ENCODE data around the gene NECAB3. TPM values are rescaled to one million over a fixed set of nuclear protein-coding genes. Genes with fewer than 3 reads are reported as not detected.

The NECAB3 gene, protein sequence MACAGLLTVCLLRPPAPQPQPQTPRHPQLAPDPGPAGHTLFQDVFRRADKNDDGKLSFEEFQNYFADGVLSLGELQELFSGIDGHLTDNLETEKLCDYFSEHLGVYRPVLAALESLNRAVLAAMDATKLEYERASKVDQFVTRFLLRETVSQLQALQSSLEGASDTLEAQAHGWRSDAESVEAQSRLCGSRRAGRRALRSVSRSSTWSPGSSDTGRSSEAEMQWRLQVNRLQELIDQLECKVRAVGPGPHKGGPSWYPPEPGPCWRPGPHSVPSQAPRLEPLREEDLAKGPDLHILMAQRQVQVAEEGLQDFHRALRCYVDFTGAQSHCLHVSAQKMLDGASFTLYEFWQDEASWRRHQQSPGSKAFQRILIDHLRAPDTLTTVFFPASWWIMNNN
- total RNA-seq (10 to 100 TPM; 23.3 to 23.4 TPM), polyA plus RNA-seq (1 to 10 TPM; 2.0 to 2.5 TPM)

DNA sequence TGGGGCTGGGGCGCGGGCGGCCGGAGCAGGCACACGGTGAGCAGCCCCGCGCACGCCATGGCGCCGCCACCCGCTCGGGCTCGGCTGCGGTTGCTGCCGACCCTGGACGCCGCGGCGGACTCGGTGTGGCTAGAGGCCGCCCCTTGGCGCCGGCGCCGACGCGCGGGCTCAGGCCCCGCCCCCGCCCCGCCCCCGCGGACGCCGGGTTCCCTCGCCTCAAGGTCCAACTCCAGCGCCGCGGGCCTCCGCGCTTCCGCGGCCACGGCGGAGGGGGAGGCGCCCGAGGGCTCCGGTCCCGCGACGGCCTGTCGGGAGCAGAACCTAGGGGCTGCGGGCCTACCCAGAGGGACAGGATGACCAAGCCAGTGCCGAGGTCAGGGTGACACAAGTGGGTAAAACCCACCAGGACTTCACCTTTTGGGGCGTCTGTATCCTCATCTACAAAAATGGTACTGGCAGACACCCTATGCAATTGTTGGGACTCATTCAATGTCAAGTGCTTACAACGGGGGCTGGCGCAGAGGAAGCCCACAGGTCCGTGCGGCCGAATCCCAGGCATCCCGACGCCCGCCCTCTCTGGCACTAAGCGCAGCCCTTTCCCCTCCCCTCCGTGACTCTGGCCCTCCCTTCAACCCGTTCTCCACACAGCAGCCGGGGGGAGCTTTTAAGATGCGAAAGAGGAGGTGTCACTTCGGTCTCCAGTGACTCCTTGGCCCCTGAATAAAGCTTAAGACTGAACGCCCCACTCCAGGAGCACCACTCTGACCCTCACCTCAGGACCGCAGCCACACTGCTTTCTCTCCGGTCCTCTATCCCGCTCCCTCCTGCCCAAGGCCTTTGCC, at the start of gene NECAB3:
NECAB3 (minus strand) TSS at position 135 of the 842 bp plus-strand sequence; CDS start at position 59, 76 bp downstream.
- no peaks in the 10 kb centered on the region for H3K9me3 ChIP-seq (ENCODE audit: control insufficient read depth in 1 of 2, low read length in 2 of 2)
- Mint-ChIP-seq H3K9me3 (no peaks in the 10 kb centered on the region), H3K27me3 (no peaks in the 10 kb centered on the region), H3K36me3 (no peaks in the 10 kb centered on the region), H3K27ac (peak within 1 kb of the TSS; percentile 61 to 90 (median 78)), H3K4me3 (peak within 1 kb of the TSS; percentile 86 to 91 (median 89)), H3K4me1 (peaks cover 24 to 67% (median 41%) of the 10 kb centered on the region in 4 donors)
- intact Hi-C loops (cut with micrococcal nuclease) = no loop called here
- peak within 1 kb of the TSS; percentile 43 for H3K27ac ChIP-seq (ENCODE audit: low read depth, low read length)
- CTCF ChIA-PET (ENCODE audit: partially characterized antibody) = no interaction called here
- H3K4me1 ChIP-seq (ENCODE audit: insufficient read depth, low read length) = peaks cover 46% of the 10 kb centered on the region
- H3K27me3 ChIP-seq (ENCODE audit: insufficient read depth, low read length) = no peaks in the 10 kb centered on the region
- no peaks in the 10 kb centered on the region for H3K36me3 ChIP-seq (ENCODE audit: insufficient read depth, low read length)
- DNase-seq = peak; percentile 38 to 61 (median 44)
- peak within 1 kb of the TSS; percentile 22 to 49 for H3K4me3 ChIP-seq (ENCODE audit: low read length in 2 of 2)
- POLR2A ChIA-PET (ENCODE audit: partially characterized antibody) = interaction anchor here (0.9 to 3.4 kb wide), 4 partner anchors 8 to 231 kb away, joined by 3 to 25 read pairs (median 5); partner anchors contain the start of genes ACTL10, PXMP4 and SNTA1

DNA sequence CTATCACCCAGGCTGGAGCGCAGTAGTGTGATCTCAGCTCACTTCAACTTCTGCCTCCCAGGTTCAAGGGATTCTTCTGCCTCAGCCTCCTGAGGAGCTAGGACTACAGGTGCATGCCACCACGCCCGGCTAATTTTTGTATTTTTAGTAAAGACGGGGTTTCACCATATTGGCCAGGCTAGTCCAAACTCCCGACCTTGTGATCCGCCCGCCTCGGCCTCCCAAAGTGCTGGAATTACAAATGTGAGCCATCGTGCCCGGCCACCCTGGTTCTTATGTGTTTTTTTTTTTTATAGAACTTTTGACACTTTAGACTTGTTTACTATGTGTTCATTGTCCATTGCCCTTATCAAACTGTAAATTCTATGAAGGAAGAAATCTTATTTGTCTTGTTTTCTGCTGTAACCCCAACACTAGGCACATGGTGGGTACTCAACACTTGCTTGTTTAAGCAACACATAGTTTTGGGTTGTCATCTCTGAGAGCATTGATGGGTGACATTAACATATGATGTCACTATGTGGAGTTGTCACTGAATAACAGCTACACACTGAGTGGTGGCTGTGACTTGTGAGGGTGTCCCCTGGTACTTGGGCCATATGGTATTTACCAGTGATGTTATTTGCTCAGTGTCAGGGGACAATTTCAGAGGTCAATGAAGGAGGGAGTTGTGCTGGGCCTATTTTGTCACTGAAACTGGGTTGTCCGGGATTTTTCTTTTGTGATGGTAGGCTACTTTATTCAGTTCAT, 47.3 kb upstream of the NECAB3 start:
- Mint-ChIP-seq H3K4me1 (peaks cover 15 to 36% (median 20%) of the 10 kb centered on the region in 4 donors), H3K27me3 (no peaks in the 10 kb centered on the region), H3K27ac (peak overlapping the region in 2 of 7 donors; percentile 58 to 95), H3K4me3 (peak overlapping the region in 5 of 8 donors; percentile 35 to 97 (median 88)), H3K9me3 (peaks cover 0 to 8% (median 0%) of the 10 kb centered on the region in 8 donors), H3K36me3 (peaks cover 0 to 6% of the 10 kb centered on the region in 2 donors)
- Histone ChIP-seq H3K9me3 (ENCODE audit: control insufficient read depth in 1 of 2, low read length in 2 of 2) (no peaks in the 10 kb centered on the region), H3K27me3 (ENCODE audit: insufficient read depth, low read length) (no peaks in the 10 kb centered on the region), H3K4me1 (ENCODE audit: insufficient read depth, low read length) (peaks cover 15% of the 10 kb centered on the region), H3K36me3 (ENCODE audit: insufficient read depth, low read length) (no peaks in the 10 kb centered on the region), H3K4me3 (ENCODE audit: low read length in 2 of 2) (no peak overlapping the region), H3K27ac (ENCODE audit: low read depth, low read length) (no peak overlapping the region)
- intact Hi-C loops (cut with micrococcal nuclease) = no loop called here
- ChIA-PET POLR2A (ENCODE audit: partially characterized antibody) (interaction anchor here (2.3 to 3.2 kb wide), 4 partner anchors 11 to 232 kb away, joined by 13 to 55 read pairs (median 20); partner anchors contain the start of genes CBFA2T2 and ZNF341), CTCF (ENCODE audit: partially characterized antibody) (interaction anchor here (0.6 to 1.8 kb wide), 3 partner anchors 55 to 320 kb away, joined by 3 to 4 read pairs (median 3); partner anchors contain the start of genes ACTL10 and CDK5RAP1)
- DNase-seq = no peak

DNA sequence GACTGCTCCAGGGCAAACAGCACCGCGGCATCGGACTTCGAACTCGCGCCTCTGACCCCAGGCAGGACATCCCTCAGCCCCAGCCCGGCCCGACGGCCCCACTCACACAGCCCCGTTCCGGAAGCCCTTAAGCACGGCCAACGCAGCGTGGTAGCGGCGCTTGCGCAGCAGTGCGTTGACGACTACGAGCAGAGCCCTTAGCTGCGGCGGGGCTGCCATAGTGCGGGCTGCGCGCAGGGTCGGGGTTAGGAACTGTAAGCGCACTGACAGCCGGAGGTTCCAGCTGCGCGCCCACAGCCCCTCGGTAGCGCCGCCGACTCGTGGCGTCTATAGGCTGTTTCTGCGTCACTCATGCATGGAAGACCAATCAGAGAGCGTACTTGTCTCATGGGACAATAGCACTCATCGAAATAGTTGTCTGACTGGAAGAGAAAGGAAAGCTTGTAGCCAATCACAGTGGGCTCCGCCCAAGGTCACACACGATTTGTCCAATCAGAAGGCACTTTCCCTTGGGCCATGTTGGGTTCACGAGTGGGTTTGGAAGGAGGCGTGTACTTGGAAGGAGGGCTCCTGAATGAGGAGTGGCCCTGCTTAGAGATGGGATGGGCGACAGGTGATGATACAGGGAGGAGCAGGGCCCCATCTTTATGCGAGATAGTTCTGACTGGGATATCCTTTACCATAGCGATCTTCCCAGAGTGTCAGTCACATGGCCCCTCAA, 45.9 kb upstream of the NECAB3 start, which contains the start of gene PXMP4:
PXMP4 (minus strand) TSS at position 322 of the 721 bp plus-strand sequence; CDS start at position 219, 103 bp downstream.
- Histone ChIP-seq H3K9me3 (ENCODE audit: control insufficient read depth in 1 of 2, low read length in 2 of 2) (no peaks in the 10 kb centered on the region), H3K36me3 (ENCODE audit: insufficient read depth, low read length) (no peaks in the 10 kb centered on the region), H3K4me1 (ENCODE audit: insufficient read depth, low read length) (peaks cover 15% of the 10 kb centered on the region), H3K27me3 (ENCODE audit: insufficient read depth, low read length) (no peaks in the 10 kb centered on the region), H3K27ac (ENCODE audit: low read depth, low read length) (peak within 1 kb of the TSS; percentile 67), H3K4me3 (ENCODE audit: low read length in 2 of 2) (peak within 1 kb of the TSS; percentile 25 to 88)
- Mint-ChIP-seq H3K4me1 (peaks cover 18 to 40% (median 23%) of the 10 kb centered on the region in 4 donors), H3K27me3 (no peaks in the 10 kb centered on the region), H3K27ac (peak within 1 kb of the TSS; percentile 81 to 98 (median 92)), H3K9me3 (peaks cover 0 to 8% (median 0%) of the 10 kb centered on the region in 8 donors), H3K36me3 (peaks cover 0 to 12% of the 10 kb centered on the region in 2 donors), H3K4me3 (peak within 1 kb of the TSS; percentile 86 to 97 (median 90))
- peak; percentile 90 to 96 (median 94) for DNase-seq
- ChIA-PET POLR2A (ENCODE audit: partially characterized antibody) (interaction anchor here (0.6 to 3.2 kb wide), 24 partner anchors 10 to 392 kb away, joined by 3 to 55 read pairs (median 4); partner anchors contain the start of genes ACTL10, CBFA2T2, E2F1 and EIF2S2), CTCF (ENCODE audit: partially characterized antibody) (interaction anchor here (1.0 to 1.9 kb wide), 4 partner anchors 12 to 230 kb away, joined by 3 to 9 read pairs (median 4); partner anchors contain the start of genes ACTL10, CBFA2T2 and ZNF341)
- intact Hi-C loops (cut with micrococcal nuclease) = loop anchor here (1.0 kb wide), 4 partner anchors 12 to 231 kb away; partner anchors contain the start of genes CHMP4B and E2F1

DNA sequence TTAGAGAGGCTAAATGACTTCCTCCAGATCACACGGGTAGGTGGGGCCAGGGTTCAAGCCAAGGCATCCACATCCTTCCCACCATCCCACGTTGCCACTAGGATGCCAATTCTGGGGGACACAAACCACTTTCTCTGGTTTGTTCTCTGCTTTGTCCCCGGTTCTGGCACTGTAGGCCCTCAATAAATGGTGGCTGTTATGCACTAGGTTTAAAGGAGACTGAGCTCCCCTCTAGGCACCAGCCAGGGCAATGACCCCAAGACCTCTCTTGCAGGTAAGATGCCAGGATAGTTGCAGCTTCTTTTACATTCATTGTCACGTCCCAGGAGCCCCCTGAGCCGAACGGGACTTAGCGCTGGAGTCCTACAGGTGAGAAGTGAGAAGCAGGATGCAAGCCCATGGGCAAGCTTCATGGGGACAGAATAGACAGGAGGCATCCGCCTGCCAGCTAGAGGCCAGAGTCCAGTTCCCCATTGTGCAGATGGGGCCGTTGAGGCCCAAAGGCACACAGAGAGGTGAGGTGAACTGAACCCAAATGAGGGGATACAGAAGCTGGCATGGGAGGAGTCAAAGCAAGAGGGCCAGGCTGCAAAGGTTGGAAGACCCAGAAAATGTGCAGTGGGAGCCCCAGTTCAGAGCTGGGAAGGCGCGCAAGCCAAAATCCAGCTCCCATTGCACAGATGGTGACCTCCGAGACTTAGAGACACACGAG, 45.2 kb upstream of the NECAB3 start:
- H3K27me3 Mint-ChIP-seq = no peaks in the 10 kb centered on the region
- peaks cover 0 to 12% of the 10 kb centered on the region in 2 donors for H3K36me3 Mint-ChIP-seq
- H3K4me3 Mint-ChIP-seq = peak overlapping the region; percentile 86 to 97 (median 90)
- peak overlapping the region; percentile 67 for H3K27ac ChIP-seq (ENCODE audit: low read depth, low read length)
- peak in 1 of 5 donors; percentile 1 for DNase-seq
- peaks cover 18 to 40% (median 23%) of the 10 kb centered on the region in 4 donors for H3K4me1 Mint-ChIP-seq
- H3K27me3 ChIP-seq (ENCODE audit: insufficient read depth, low read length) = no peaks in the 10 kb centered on the region
- POLR2A ChIA-PET (ENCODE audit: partially characterized antibody) = interaction anchor here (0.8 to 3.2 kb wide), 20 partner anchors 10 to 393 kb away, joined by 3 to 55 read pairs (median 6); partner anchors contain the start of genes ACTL10, CBFA2T2, E2F1 and EIF2S2
- peak overlapping the region; percentile 81 to 98 (median 92) for H3K27ac Mint-ChIP-seq
- no peaks in the 10 kb centered on the region for H3K9me3 ChIP-seq (ENCODE audit: control insufficient read depth in 1 of 2, low read length in 2 of 2)
- CTCF ChIA-PET (ENCODE audit: partially characterized antibody) = interaction anchor here (1.0 to 1.9 kb wide), 5 partner anchors 13 to 229 kb away, joined by 3 to 9 read pairs (median 4); partner anchors contain the start of genes ACTL10, CBFA2T2 and ZNF341
- H3K4me1 ChIP-seq (ENCODE audit: insufficient read depth, low read length) = peaks cover 15% of the 10 kb centered on the region
- intact Hi-C loops (cut with micrococcal nuclease) = no loop called here
- peaks cover 0 to 8% (median 0%) of the 10 kb centered on the region in 8 donors for H3K9me3 Mint-ChIP-seq
- peak overlapping the region; percentile 25 to 88 for H3K4me3 ChIP-seq (ENCODE audit: low read length in 2 of 2)
- H3K36me3 ChIP-seq (ENCODE audit: insufficient read depth, low read length) = peaks cover 5% of the 10 kb centered on the region

DNA sequence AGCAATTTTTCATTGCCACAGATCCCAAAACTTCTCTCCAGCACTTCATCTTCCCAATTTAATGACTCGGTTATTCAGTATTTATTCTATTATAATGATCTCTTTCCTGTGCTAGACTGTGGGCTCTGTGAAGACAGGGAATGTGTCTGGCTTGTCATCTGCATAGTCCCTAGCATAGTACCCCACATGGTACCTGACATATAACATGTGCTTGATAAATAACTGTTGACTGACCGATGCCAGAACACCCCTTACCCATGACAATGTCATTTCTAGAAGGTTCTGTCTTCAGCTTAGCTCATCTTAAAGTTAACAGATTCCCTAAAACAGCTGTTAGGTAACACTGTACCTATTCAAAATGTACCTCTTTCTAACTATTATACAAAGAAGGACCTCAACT, 42.3 kb upstream of the NECAB3 start:
- ChIA-PET POLR2A (ENCODE audit: partially characterized antibody) (no interaction called here), CTCF (ENCODE audit: partially characterized antibody) (no interaction called here)
- intact Hi-C loops (cut with micrococcal nuclease) = no loop called here
- no peak for DNase-seq
- Histone ChIP-seq H3K4me3 (ENCODE audit: low read length in 2 of 2) (no peak overlapping the region), H3K27me3 (ENCODE audit: insufficient read depth, low read length) (no peaks in the 10 kb centered on the region), H3K4me1 (ENCODE audit: insufficient read depth, low read length) (peaks cover 15% of the 10 kb centered on the region), H3K36me3 (ENCODE audit: insufficient read depth, low read length) (peaks cover 28% of the 10 kb centered on the region), H3K9me3 (ENCODE audit: control insufficient read depth in 1 of 2, low read length in 2 of 2) (no peaks in the 10 kb centered on the region), H3K27ac (ENCODE audit: low read depth, low read length) (no peak overlapping the region)
- H3K27ac Mint-ChIP-seq = peak overlapping the region in 1 of 7 donors; percentile 76
- H3K36me3 Mint-ChIP-seq = peaks cover 17 to 33% of the 10 kb centered on the region in 2 donors
- H3K4me3 Mint-ChIP-seq = no peak overlapping the region
- no peaks in the 10 kb centered on the region for H3K27me3 Mint-ChIP-seq
- H3K9me3 Mint-ChIP-seq = peaks cover 0 to 8% (median 0%) of the 10 kb centered on the region in 8 donors
- H3K4me1 Mint-ChIP-seq = peaks cover 20 to 40% (median 26%) of the 10 kb centered on the region in 4 donors

All from CD4-positive, alpha-beta memory T cell (primary cell).